ENCODE data around the gene FLOT2.

GRCh38 chr17:28880572-28880945 lies 17.0 kb downstream of the FLOT2 start:
- TF ChIP-seq CTCF (IDR thresholded peaks at IDR 0.05) (no peak), POLR2AphosphoS5 (IDR thresholded peaks at IDR 0.05) (no peak), POLR2A (IDR thresholded peaks at IDR 0.05; ENCODE audit: low read depth) (no peak), EP300 (IDR thresholded peaks at IDR 0.05) (no peak)
